ENCODE data around the gene EXOC3L4.

GRCh38 chr14:103100281-103101121, 6.0 kb downstream of the EXOC3L4 start:
- TF ChIP-seq CTCF (IDR thresholded peaks at IDR 0.05): no peak
- no peak for TF ChIP-seq POLR2A (IDR thresholded peaks at IDR 0.05)

All from uterus (tissue), 2 donors.